H54 (cell line): Measurements from ENCODE around the gene ACAN.

Source experiments
- DNase-seq: peaks from one replicate; pipeline ENCODE4 v3.0.0; 2011; ENCODE audit warnings: low spot score, mixed read lengths; ENCODE audit not compliant: insufficient read length
- FAIRE-seq: peaks from 3 replicates; lab custom pipeline; 2011; peaks lifted over from hg19 to GRCh38; lab: Jason Lieb, UNC
- POLR2A ChIP-seq: IDR thresholded peaks from 2 replicates; pipeline ENCODE4 v1.6.1; 2011; ENCODE audit warnings: low read depth, mild to moderate bottlenecking, low read length

The ACAN gene

DNA sequence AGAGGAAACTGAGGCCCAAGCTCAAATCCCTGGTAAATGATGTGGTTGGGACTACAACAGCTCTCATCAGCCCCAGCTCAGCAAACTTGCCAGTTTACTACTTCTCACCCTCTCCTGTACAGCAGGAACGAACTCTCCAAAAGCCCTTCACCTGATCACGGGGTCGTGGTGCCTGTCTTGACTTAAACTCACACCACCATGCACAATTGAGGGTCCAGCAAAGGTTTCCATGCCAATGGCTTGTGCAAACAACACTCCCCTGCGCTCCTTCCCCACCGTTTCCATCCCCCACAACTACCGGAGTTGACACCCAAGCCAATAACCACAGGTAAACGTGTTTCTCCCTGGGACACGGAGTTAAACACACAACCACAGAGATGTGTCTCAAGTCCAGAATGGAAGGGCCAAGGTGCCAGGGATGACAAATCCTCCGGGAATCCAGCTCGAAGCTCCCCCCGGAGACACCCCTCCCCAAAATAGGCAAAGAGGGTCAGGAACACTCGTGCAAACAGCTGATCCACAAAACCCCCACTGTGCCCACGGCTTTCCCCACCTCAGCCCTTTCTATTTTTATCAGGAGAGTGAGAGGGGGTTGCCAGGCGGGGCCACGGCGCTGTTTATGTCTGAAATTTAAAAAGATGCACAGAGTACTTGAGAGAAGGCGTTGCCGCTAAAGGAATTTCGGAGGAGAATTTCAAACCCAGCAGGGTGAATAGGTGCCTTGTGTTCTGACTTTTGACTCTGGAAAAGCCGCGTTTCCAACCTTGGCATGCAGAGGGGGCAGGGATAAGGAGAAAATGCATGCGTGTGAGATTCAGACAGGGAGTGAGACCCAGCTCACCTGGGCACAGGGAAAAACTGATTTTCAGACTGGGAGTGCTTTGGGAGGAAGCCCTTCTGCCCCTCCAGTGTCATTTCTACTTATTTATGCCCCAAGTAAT lies 10.6 kb upstream of the ACAN start:
- FAIRE-seq (no peak), DNase-seq (no peak)
- TF ChIP-seq POLR2A, result no peak

DNA sequence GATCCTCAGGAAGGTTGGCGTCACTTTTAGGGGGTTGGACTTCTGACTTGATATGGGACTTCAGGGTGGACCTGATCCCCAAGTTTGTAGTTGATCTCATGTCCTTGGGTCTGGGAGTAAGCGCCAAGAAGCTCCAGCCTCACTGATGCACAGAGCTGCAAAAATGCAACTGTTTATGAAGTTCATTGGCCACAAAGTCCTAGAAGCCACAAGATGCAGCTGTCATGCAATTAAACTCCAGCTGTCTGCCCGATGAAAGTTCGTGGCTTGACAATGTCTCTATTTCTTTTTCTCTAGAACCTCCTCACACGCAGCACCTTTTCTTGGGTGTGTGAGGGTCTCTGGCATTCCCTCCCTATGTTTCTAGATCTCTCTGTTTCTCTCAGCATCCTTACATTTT lies 9.2 kb upstream of the ACAN start:
- TF ChIP-seq POLR2A, result no peak
- DNase-seq, result no peak
- no peak for FAIRE-seq

DNA sequence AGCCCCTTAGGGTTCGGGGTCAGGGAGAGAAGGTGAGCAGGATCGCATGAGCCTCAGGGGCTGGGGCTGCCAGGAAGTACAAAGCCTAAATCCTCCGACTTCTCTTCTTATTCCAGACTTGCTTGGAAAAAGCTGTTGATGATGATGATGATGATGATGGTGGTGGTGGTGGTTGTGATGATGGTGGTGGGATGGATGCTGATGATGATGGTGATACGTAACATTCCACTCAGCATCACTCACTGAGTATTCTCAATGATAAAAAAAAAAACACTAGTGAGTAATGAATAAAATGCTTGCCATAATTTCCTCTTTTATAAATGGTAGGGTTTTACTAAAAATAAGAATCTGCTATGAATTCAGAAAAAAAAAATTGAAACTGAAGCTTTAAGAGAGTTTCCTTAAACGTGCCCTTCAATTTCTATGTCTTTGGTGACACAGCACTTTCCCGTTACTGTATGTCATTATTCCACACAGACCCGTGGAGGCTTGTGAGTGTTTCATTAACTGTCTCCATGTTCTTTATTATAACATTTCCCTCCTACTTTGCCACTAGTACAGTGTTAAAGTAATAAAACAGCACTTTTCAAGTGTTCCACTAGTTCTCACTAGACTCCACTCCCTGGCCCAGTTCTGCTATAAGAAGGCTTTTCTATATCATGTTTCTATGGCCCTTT lies 5.4 kb upstream of the ACAN start:
- FAIRE-seq, result no peak

DNA sequence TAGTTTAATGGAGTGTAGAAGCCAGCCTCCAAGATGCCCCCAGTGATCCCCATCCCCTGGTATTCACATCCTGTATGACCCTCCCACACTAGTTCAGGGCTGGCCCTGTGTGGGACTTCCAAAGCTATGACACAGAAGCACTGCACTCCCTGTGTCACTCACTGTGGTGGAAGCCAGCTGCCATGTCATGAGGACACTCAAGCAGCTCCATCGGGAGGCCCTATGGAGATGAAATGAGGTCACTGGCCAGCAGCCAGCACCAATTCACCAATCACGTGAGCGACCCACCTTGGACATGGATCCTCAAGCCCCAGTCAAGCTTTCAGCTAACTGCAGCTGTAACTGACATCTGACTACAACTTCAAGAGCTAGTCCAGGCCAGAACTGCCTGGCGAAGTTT lies 3.9 kb upstream of the ACAN start:
- no peak for FAIRE-seq
- no peak for DNase-seq
- no peak for TF ChIP-seq POLR2A

More for the DNA sequence above, 5.4 kb upstream of the ACAN start:
- no peak for DNase-seq
- no peak for TF ChIP-seq POLR2A

DNA sequence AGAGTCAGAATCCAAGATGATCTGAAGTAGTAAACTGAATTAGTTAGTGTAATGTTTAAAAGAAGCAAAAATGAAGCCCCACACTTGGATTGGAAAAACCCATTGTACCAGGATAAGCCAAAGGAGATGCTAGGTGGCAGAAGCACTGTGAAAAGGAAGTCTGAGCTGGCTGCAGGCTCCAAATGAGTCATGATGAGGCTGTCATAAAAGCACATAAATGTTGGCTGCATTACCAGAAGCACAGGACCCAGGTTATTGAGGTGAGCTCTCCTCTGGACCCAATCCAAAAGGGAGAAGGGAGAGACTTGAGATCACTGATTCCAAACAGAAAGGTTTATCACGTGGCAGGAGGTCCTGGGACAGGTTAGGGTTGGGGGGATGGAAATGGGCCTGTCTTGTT lies 3.2 kb upstream of the ACAN start:
- TF ChIP-seq POLR2A, result no peak
- DNase-seq (peak; percentile 52), FAIRE-seq (no peak)

DNA sequence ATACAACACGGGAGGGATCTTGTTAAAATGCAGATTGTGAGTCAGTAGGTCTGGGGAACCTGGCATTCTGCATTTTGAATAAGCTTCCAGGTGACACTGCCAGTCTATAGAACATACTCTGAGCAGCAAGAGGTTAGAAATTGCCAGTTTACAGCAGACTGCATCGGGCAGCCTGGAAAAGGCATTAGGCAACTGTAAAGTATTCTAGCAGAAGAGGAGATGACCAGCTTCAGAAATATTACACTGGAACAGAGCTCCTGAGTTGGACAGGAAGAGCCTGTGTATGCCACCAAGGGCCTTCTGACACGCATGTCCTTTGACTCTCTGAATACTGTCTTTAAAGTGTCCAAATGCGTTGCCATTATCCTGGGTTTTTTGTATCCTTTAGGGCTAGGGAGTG lies 2.5 kb upstream of the ACAN start:
- TF ChIP-seq POLR2A, result no peak
- no peak for FAIRE-seq
- DNase-seq, result no peak

DNA sequence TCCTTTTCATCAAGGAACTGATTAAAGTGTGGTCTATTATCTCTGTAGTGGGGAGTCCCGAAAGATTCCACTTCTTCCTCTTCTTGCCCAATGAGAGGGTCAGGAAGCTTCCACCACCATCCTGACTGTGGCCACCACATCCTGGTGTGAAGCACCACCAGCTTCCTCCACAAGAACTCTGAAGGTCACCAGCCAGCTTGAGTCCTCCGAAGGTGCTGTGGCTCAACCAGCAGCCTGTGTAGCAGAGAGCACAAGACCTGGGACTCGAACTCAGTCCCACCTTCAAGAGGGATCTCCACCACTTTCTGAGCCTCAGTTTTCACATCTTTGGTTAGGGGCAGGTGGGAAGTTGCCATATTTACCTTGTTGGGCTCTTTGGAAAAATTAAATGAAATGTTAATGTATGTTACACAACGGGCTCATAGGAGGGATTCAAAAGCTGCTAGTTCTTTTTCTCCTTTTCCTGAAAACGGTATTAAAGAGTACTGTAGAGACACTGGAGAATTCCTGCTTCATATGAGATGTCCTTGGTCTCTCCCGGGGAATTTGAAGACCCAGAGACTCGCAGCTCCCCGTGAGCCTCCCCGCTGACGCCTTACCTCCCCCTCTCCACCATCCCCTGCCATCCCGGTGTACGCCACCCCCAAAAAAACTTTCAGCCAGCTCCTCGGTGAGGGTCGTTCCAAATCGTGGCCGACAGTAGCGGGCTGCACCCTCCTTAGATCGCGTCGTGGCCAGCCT lies 816 bp upstream of the ACAN start:
- FAIRE-seq, result no peak
- no peak for DNase-seq
- no peak for TF ChIP-seq POLR2A

DNA sequence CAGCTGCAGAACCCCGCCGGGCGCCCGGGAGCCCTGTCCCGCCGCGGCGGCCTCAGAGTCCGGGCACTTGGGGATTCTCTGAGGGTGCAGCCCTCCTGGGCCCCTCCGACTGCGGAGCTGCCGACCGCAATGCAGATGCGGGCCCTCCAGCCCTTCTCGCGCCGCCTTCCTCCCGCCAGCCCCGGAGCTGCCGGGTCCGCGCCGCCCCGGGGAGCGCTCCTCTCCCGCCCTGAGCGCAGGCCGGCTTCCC lies 320 bp upstream of the ACAN start:
- TF ChIP-seq POLR2A, result no peak
- DNase-seq (no peak), FAIRE-seq (no peak)

DNA sequence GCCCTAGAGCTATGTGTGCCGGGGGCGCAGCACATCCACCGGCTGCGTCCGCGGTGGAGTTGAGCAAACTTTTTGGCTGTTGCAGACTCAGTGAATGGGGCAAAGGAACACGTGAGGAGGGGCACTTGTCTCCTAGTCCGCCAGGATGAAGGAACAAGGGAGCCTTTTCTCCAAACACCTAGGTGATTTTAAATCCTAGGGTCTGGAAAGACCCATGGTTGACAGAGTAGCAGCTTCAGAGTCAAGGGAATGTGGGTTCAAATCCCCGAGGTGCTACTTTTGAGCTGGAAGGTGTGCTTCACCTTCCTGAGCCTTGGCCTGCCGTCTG lies 648 bp downstream of the ACAN start:
- DNase-seq (no peak), FAIRE-seq (no peak)
- no peak for TF ChIP-seq POLR2A

DNA sequence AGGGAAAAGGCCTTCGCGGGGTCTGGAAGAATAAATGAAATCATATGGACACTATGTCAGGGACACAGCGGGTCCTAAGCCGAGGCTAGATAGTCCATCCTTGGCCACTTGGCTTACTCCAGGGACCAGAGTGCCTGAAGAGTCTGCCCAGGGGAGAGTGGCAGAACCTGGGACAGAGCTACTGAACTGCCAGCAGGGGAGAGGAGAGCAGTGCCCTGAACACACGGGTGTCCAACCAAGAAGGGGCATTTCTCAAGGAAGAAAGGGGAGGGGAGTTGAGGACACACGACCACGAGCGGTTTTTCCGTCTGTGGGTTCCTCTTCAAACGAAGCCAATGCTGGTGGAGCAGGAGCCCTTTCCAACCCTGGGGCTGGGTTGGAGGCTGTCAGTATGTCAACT lies 1.0 kb downstream of the ACAN start:
- FAIRE-seq (no peak), DNase-seq (no peak)
- no peak for TF ChIP-seq POLR2A

DNA sequence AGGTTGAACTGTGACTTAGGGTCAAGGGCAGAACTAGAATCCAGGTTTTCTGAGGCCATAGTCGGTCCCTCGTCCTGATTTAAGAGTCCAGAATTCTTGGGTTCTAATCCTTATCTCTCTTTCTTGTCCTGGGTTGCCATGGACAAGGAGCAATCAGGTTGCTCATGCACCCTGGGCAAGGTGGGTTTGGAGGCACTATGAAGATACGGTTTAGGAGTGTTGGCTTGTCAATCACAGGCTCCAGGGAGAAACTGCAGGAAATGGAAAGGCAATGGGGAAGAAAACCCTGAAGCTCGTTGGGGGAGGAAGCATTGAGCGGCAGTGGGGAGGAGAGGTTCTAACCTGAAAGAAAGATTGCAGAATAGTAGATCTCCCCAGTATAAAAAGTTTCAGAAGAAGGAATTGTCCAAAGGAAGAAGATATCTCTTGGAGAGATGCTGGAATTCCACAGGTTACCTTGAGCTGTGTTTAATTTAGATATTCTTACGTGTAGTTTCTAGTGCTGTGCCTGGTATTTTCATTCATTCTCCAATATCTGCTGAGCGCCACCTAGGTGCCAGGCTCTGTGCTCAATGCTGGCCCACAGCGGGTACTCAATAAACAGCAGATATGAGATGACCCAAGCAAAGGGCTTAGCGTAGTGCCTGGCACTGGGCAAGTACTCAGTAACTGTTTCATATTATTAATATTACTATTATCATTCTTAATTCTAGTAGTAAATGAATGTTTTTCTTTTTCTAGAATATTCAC lies 2.0 kb downstream of the ACAN start:
- no peak for TF ChIP-seq POLR2A
- DNase-seq, result no peak
- FAIRE-seq, result no peak

DNA sequence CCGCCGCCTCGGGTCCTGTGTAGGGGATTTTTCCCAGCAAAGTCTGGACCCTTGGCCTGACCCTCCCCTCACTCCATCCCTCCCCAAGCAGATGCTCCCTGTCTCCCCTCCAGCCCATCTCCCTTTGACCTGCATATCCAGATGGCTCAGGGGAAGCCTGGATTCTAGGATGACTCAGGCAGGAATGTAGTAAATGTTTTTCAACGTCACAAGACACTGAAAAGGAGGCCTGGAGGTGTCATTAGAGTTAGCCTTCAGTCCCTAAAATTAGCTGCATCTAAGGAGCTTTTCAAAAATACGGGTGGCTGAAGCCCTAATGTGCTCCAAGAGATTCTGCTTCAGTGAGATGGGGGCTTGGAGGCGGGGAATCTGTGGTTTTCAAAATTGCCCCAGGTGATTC lies 7.2 kb downstream of the ACAN start:
- DNase-seq, result peak; percentile 48
- no peak for FAIRE-seq
- TF ChIP-seq POLR2A, result no peak

DNA sequence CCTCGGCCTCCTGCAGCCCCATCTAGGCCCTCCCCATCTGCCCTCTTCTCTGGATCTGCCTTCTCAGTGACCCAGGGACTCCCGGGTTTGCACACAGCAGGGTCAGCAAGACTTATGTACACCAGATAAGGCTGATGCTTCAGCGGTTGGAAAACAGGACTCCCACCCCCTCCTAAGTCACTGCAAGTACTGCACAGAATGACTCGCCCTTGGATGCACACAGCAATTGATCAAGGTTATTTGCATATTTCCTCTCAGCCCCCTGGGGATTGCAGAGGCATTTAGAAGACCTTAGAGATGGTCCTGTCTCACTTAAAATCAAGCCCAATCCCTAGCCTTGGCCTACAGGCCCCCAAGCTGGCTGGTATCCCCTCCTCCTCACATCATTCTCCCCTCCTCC lies 8.9 kb downstream of the ACAN start:
- DNase-seq (no peak), FAIRE-seq (no peak)
- no peak for TF ChIP-seq POLR2A

DNA sequence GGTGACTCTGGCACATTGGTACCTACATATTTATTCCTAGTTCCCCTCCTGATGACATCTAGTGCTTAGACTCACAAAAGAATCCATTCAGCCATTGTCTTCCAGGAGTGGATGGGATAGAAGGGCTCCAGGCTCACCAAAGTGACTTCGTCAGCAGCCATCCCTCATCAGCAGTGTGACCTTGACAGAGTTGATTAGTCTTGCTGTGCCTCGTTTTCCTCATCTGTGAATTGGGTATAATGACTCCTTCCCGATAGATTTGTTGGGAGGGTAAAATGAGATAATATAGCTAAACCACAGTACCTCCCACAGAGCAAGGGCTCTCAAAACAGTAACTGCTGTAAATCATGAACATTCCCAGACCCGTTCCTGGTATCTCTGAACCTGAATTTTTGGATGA lies 10.7 kb downstream of the ACAN start:
- TF ChIP-seq POLR2A, result no peak
- no peak for FAIRE-seq
- no peak for DNase-seq
